HUDEP-2 (cell line): Measurements from ENCODE around the gene TMCC2.
"Not testable (repeated sequence)": the region's sequence is repeated elsewhere in the genome, so short reads cannot be mapped to it uniquely, and the experiment has no call there.

Experiments
- DNase-seq, 76 experiments: peaks; one replicate each; lab custom pipeline; 2025; ENCODE audit not compliant: unreplicated experiment in 76 of 76; lab: John Stamatoyannopoulos, UW

The TMCC2 gene, protein sequence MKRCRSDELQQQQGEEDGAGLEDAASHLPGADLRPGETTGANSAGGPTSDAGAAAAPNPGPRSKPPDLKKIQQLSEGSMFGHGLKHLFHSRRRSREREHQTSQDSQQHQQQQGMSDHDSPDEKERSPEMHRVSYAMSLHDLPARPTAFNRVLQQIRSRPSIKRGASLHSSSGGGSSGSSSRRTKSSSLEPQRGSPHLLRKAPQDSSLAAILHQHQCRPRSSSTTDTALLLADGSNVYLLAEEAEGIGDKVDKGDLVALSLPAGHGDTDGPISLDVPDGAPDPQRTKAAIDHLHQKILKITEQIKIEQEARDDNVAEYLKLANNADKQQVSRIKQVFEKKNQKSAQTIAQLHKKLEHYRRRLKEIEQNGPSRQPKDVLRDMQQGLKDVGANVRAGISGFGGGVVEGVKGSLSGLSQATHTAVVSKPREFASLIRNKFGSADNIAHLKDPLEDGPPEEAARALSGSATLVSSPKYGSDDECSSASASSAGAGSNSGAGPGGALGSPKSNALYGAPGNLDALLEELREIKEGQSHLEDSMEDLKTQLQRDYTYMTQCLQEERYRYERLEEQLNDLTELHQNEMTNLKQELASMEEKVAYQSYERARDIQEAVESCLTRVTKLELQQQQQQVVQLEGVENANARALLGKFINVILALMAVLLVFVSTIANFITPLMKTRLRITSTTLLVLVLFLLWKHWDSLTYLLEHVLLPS

DNA sequence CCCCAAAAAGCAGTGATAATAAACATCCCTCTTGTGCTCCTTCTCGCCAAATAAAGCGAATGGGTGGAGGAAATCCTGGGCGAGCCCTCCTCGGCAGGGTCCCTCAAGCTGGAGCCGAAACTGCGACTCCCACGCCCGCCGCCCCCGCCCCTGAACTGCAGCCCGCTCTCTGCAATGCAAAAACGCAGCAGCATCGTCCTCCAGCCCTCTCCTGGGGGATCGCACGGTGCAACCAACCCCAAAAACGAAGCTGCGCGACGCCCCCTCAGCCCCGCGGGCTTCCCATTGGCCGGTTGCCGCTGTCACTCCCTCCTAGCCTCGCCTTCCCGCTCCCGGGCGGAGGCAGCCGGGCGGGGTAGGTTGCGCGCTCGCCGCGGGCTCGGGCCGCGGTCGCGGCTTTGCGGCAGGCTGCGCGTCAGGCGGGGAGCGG lies at the start of gene TMCC2:
Gene TMCC2 (plus strand): TSS at position 363 of the 430 bp plus-strand sequence. CDS start 619 bp downstream, outside the sequence.
- peak in 72 of 76 experiments; percentile 29 to 91 (median 77) for DNase-seq

DNA sequence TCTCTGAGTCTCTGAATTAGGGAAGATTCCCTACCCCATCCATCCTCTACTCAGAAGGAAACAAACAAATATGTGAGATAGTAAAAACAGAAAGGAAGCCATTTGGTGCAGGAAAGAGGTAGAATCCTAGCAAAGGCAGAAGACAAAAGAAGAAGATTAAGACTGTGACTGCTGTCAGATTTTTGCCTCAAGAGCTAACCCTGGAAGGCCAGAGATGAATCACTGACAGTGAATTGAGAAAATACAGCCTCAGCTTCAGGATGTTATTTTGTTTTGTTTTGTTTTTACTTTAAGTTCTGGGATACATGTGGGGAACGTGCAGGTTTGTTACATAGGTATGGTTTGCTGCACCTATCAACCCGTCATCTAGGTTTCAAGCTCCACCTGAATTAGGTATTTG lies 47.9 kb upstream of the TMCC2 start:
- DNase-seq: no peak

- not testable (repeated sequence) for DNase-seq
These were observed 47.4 kb upstream of the TMCC2 start for GRCh38 chr1:205180331-205180730.

GRCh38 chr1:205182930-205183329 lies 44.8 kb upstream of the TMCC2 start:
- no peak for DNase-seq

- DNase-seq: no peak
These were observed 43.9 kb upstream of the TMCC2 start for GRCh38 chr1:205183676-205184335.

GRCh38 chr1:205186191-205186590 lies 41.6 kb upstream of the TMCC2 start:
- no peak for DNase-seq

DNA sequence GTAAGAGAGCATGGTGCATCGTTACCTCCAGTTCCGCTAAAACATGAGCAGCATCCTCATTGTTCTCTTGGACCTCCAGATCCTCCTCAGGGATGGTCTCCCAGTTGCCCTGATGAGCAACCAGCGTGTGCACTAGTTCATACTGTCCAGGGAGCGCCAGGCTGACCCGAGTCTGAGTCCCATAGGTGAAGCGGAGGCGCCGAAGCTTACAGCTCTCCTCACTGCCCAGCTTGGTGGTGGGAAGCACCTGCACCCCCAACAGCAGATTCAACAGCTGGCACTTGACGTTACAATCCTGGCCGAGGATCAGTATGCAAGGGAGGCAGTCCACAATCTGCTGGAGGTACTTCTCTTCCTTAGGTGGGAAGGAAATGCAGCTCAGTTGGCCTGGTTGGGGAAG lies 40.3 kb upstream of the TMCC2 start:
- no peak for DNase-seq

DNA sequence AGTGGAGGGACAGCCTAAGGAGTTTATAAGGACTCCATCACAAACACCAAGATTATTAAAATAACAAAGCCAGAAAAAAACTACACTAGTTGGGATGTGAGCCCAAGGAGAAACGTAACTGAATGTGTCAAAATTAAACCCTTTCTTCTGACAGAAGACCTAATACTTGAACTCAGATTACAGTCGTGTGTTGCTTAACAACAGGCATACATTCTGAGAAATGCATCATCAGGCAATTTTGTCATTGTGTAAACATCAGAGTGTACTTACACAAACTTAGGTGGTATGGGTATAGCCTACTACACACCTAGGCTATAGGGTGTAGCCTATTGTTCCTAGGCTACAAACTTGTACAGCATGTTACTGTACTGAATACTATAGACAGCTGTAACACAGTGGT lies 39.6 kb upstream of the TMCC2 start:
- DNase-seq: no peak

DNA sequence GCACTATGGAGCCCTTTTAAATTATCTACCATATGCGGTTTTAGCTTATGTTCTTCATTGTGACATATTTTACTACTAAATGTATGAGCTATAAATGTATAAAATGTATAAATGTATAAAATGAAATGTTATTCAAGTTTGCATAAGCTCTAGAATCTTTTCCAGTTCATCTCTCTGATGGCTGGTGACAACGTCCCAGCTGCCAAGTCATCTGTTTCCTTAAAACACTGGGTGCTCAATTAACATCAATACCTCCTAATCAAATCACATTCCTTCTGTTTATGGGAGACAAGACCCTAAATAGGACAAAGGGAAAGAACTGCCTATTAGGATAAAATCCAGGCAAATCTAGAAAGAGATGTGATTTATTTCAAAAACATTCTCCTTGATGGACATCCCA lies 39.1 kb upstream of the TMCC2 start:
- no peak for DNase-seq

DNA sequence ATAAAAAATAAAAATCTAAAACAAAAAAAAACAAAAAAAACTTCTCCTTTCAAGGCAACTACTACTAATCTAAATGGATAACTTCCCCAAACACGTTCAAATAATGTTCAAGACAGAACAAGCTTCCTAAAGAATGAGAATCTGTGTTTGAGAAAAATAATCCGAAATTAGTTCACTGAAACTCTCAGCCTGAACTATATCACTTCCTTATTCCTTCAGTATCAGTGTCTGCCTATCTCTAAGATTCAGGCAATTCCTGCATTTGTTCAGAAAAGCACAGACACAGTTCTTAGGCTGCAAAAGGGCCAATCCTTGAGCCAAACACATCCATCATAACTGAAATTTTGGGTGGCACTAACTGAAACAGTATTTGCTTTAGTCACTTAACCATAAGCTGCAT lies 38.6 kb upstream of the TMCC2 start:
- DNase-seq: no peak

- DNase-seq: peak in 6 of 76 experiments; percentile 10 to 23 (median 18)
These were observed 36.7 kb upstream of the TMCC2 start for GRCh38 chr1:205190845-205191577.

DNA sequence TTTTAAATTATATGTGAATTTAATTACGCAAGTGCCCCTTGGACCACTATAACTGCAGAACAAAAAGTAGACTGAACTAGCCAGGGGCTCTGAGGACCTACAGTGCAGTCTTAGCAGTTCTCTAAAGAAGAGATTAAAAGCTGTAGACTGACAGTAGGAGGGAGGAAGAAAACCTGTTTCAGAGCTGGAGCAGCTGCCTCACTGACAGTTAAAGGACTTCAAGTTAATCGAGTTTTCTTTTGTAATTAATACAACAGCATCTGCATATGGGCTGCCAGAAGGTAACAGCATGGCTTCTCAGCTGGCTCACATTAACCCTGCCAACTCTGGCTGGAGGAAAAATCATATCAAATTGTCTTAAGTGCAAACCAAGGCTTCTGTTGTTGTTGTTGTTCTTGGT lies 36.1 kb upstream of the TMCC2 start:
- DNase-seq: no peak

DNA sequence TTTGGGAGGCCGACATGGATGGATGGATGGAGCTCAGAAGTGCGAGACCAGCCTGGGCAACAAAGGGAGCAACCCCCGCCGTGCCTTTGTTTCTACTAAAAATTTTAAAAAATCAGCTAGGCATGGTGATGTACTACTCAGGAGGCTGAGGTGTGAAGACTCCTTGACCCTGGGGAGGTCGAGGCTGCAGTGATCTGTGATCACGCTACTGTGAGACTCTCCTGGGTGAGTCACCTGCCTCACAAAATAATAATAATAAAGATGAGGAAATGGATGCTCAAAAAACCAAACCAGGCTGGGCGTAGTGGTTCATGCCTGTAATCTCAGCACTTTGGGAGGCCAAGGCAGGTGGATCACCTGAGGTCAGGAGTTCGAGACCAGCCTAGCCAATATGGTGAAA lies 35.5 kb upstream of the TMCC2 start:
- DNase-seq: no peak

DNA sequence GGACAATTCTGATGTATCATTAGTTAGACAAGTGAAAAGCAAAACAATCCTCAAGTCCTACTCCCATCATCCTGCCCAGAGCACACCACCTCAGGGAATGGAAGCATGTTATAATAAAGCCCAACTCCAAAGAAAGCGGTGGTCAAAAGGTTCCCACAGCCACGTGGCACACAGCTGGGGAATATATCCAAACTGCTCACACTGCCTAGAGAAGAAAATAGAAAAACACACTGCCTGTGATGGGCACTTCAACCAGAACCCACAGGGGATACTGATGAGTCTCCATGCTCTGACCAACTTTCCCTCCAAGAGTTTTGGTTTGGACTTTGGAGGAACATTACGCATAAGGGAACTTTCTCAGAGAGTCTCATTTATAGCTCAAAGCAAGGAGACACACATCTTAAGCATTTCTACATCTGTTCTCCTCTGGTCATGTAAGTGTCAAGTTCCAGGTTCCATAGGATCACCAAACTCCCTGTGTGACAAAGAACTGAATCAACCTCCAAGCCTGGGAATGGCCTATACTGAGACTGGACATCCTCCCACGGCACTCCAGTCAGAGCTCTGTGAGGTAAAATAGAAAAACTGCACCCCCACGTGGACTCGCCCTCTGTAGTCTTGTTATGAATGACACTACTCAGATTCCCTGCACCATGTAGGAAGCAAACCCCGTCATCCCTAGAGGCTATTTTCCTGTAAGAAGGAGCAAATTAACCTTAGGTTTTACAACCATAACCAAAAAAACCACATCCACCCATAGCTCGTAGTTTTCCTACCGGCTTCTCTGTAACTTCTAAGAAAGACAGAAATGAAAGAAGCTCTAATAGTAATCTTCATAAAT lies 28.4 kb upstream of the TMCC2 start:
- peak in 1 of 76 experiments; percentile 8 for DNase-seq

GRCh38 chr1:205199931-205200299 lies 27.8 kb upstream of the TMCC2 start:
- DNase-seq: no peak

GRCh38 chr1:205204552-205204951 lies 23.2 kb upstream of the TMCC2 start:
- DNase-seq: no peak

- peak in 3 of 76 experiments; percentile 13 to 20 (median 13) for DNase-seq
These were observed 22.7 kb upstream of the TMCC2 start for GRCh38 chr1:205205055-205205454.

- peak in 6 of 76 experiments; percentile 11 to 30 (median 19) for DNase-seq
These were observed 18.9 kb upstream of the TMCC2 start for GRCh38 chr1:205208811-205209210.

DNA sequence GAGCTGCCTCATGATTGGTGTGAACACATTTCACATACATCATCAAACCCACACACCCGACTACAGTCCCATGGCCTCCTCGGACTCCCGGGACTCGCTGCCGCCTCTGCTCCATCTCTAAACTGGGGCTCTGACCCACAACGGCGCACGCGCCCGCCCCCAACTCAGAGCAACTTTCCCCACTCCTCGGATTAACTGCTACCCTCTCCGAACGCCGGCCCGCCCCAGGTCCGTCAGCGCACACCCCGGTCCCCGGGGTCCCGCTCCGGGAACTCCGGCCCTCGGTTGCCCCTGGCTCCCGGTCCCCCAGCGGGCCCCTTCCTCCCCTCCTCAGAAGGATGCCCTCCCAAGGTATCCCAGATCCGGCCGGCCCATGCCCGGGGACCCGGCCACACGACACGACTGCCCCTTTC lies 17.0 kb upstream of the TMCC2 start:
- DNase-seq: peak in 2 of 76 experiments; percentile 13 to 19
